OCI-LY1 (cell line): Measurements from ENCODE around the gene CCM2.

Experiments used
- CTCF ChIP-seq: fragments of 200-600 bp; sonication (generic), shearing (Covaris generic); IDR thresholded peaks from 2 replicates; pipeline ENCODE4 v1.5.1; 2017; ENCODE audit warnings: mild to moderate bottlenecking, antibody characterized with exemption, low read length, moderate library complexity, mixed read lengths
- EZH2 ChIP-seq: fragments of 200-600 bp; sonication (generic), shearing (Covaris generic); IDR thresholded peaks from 2 replicates; pipeline ENCODE4 v1.8.0; 2017; ENCODE audit warnings: borderline replicate concordance, mixed run types, mild to moderate bottlenecking, antibody characterized with exemption, low read length, moderate library complexity, mixed read lengths

GRCh38 chr7:45027774-45028114 lies 27.7 kb downstream of the CCM2 start:
- TF ChIP-seq CTCF (no peak), EZH2 (no peak)
